Activated CD4-positive, alpha-beta T cell treated with anti-CD3 and anti-CD28 coated beads, Interleukin-2, amount 10 ng/mL, durations not matched to agents 24 days and 14 days (primary cell): ENCODE data around the gene TTLL11. TPM values are rescaled to one million over a fixed set of nuclear protein-coding genes. Genes with fewer than 3 reads are reported as not detected.

ENCODE experiments used
- DNase-seq: peaks from one replicate; pipeline ENCODE4 v3.0.0; 2022
- H3K27ac Mint-ChIP-seq: one replicate; pipeline ENCODE4 v1.8.0; 2022; ENCODE audit warnings: mild to moderate bottlenecking, mixed read lengths
- H3K27me3 Mint-ChIP-seq: one replicate; pipeline ENCODE4 v1.8.0; 2022; ENCODE audit warnings: mixed read lengths
- H3K36me3 Mint-ChIP-seq: one replicate; pipeline ENCODE4 v1.8.0; 2022; ENCODE audit warnings: low read depth, mild to moderate bottlenecking, mixed read lengths
- H3K4me1 Mint-ChIP-seq: one replicate; pipeline ENCODE4 v1.8.0; 2021; ENCODE audit warnings: mixed read lengths
- H3K4me3 Mint-ChIP-seq: one replicate; pipeline ENCODE4 v1.8.0; 2022; ENCODE audit warnings: mild to moderate bottlenecking, moderate library complexity, mixed read lengths
- H3K9me3 Mint-ChIP-seq: one replicate; pipeline ENCODE4 v1.8.0; 2021; ENCODE audit warnings: mixed read lengths
- intact Hi-C: fragments of 100-400 bp; cut with micrococcal nuclease; formaldehyde crosslinking; loops from one replicate; pipeline ENCODE4 v1.15.1; 2023
- total RNA-seq: library from RNA; stranded (reverse); gene quantifications from 2 replicates; pipeline ENCODE4 v1.2.3, GENCODE V29; 2022

The TTLL11 gene
- total RNA-seq, 1 donor from 2014 or later: 2.4 TPM

GRCh38 chr9:122128969-122129343 is 35.8 kb upstream of the TTLL11 start:
- no peak overlapping the region for H3K4me3 Mint-ChIP-seq
- no peak overlapping the region for H3K27ac Mint-ChIP-seq
- peaks cover 13% of the 10 kb centered on the region for H3K4me1 Mint-ChIP-seq
- no peaks in the 10 kb centered on the region for H3K36me3 Mint-ChIP-seq
- H3K27me3 Mint-ChIP-seq: peaks cover 53% of the 10 kb centered on the region
- no peak for DNase-seq
- intact Hi-C loops: loop anchor here (10.0 kb wide), 1 partner anchor 326 kb away; no protein-coding TSS in a partner anchor
- H3K9me3 Mint-ChIP-seq: no peaks in the 10 kb centered on the region

GRCh38 chr9:122128007-122128968 is 35.2 kb upstream of the TTLL11 start:
- H3K9me3 Mint-ChIP-seq: no peaks in the 10 kb centered on the region
- H3K36me3 Mint-ChIP-seq: no peaks in the 10 kb centered on the region
- DNase-seq: no peak
- intact Hi-C loops: loop anchor here (10.0 kb wide), 1 partner anchor 327 kb away; no protein-coding TSS in a partner anchor
- no peak overlapping the region for H3K4me3 Mint-ChIP-seq
- no peak overlapping the region for H3K27ac Mint-ChIP-seq
- peaks cover 13% of the 10 kb centered on the region for H3K4me1 Mint-ChIP-seq
- peaks cover 53% of the 10 kb centered on the region for H3K27me3 Mint-ChIP-seq

GRCh38 chr9:122127396-122127798 is 34.3 kb upstream of the TTLL11 start:
- peaks cover 16% of the 10 kb centered on the region for H3K4me1 Mint-ChIP-seq
- no peak overlapping the region for H3K4me3 Mint-ChIP-seq
- H3K27me3 Mint-ChIP-seq: peaks cover 53% of the 10 kb centered on the region
- intact Hi-C loops: loop anchor here (2.0 to 10.0 kb wide), 2 partner anchors 31 to 327 kb away; partner anchors contain the start of genes MORN5 and NDUFA8
- DNase-seq: no peak
- H3K36me3 Mint-ChIP-seq: no peaks in the 10 kb centered on the region
- no peak overlapping the region for H3K27ac Mint-ChIP-seq
- no peaks in the 10 kb centered on the region for H3K9me3 Mint-ChIP-seq

- intact Hi-C loops: loop anchor here (2.0 to 10.0 kb wide), 2 partner anchors 32 to 328 kb away; partner anchors contain the start of genes MORN5 and NDUFA8
- Mint-ChIP-seq H3K36me3 (no peaks in the 10 kb centered on the region), H3K27me3 (peaks cover 47% of the 10 kb centered on the region), H3K27ac (no peak overlapping the region), H3K9me3 (no peaks in the 10 kb centered on the region), H3K4me1 (peaks cover 16% of the 10 kb centered on the region), H3K4me3 (peak overlapping the region; percentile 48)
- DNase-seq: no peak
These were observed 33.5 kb upstream of the TTLL11 start for GRCh38 chr9:122126331-122127261.

- intact Hi-C loops: loop anchor here (1.0 to 10.0 kb wide), 4 partner anchors 33 to 685 kb away; partner anchors contain the start of genes MORN5 and NDUFA8
- no peaks in the 10 kb centered on the region for H3K9me3 Mint-ChIP-seq
- no peak overlapping the region for H3K27ac Mint-ChIP-seq
- peaks cover 16% of the 10 kb centered on the region for H3K4me1 Mint-ChIP-seq
- no peaks in the 10 kb centered on the region for H3K36me3 Mint-ChIP-seq
- peaks cover 42% of the 10 kb centered on the region for H3K27me3 Mint-ChIP-seq
- DNase-seq: no peak
- H3K4me3 Mint-ChIP-seq: peak overlapping the region; percentile 48
These were observed 32.6 kb upstream of the TTLL11 start for GRCh38 chr9:122125509-122126330.

GRCh38 chr9:122125158-122125508 is 32.0 kb upstream of the TTLL11 start:
- Mint-ChIP-seq H3K9me3 (no peaks in the 10 kb centered on the region), H3K27ac (no peak overlapping the region), H3K4me3 (no peak overlapping the region), H3K36me3 (no peaks in the 10 kb centered on the region), H3K27me3 (peaks cover 40% of the 10 kb centered on the region), H3K4me1 (peaks cover 16% of the 10 kb centered on the region)
- intact Hi-C loops: loop anchor here (1.0 to 10.0 kb wide), 3 partner anchors 225 to 685 kb away; no protein-coding TSS in a partner anchor
- peak; percentile 93 for DNase-seq

- Mint-ChIP-seq H3K27me3 (peaks cover 40% of the 10 kb centered on the region), H3K36me3 (no peaks in the 10 kb centered on the region), H3K4me3 (no peak overlapping the region), H3K9me3 (no peaks in the 10 kb centered on the region), H3K27ac (no peak overlapping the region), H3K4me1 (peaks cover 16% of the 10 kb centered on the region)
- no peak for DNase-seq
- intact Hi-C loops: loop anchor here (10.0 kb wide), 1 partner anchor 330 kb away; no protein-coding TSS in a partner anchor
These were observed 31.4 kb upstream of the TTLL11 start for GRCh38 chr9:122124528-122124927.

- Mint-ChIP-seq H3K9me3 (no peaks in the 10 kb centered on the region), H3K36me3 (no peaks in the 10 kb centered on the region), H3K4me3 (no peak overlapping the region), H3K4me1 (peaks cover 16% of the 10 kb centered on the region), H3K27ac (no peak overlapping the region), H3K27me3 (peaks cover 37% of the 10 kb centered on the region)
- no peak for DNase-seq
- intact Hi-C loops: loop anchor here (10.0 kb wide), 1 partner anchor 331 kb away; no protein-coding TSS in a partner anchor
These were observed 30.9 kb upstream of the TTLL11 start for GRCh38 chr9:122124048-122124447.

GRCh38 chr9:122122903-122123632 is 30.0 kb upstream of the TTLL11 start:
- peak; percentile 93 for DNase-seq
- Mint-ChIP-seq H3K9me3 (no peaks in the 10 kb centered on the region), H3K27ac (peak overlapping the region; percentile 17), H3K36me3 (no peaks in the 10 kb centered on the region), H3K4me1 (peaks cover 16% of the 10 kb centered on the region), H3K4me3 (no peak overlapping the region), H3K27me3 (peaks cover 33% of the 10 kb centered on the region)
- intact Hi-C loops: loop anchor here (1.0 to 10.0 kb wide), 2 partner anchors 24 to 332 kb away; no protein-coding TSS in a partner anchor

- Mint-ChIP-seq H3K36me3 (no peaks in the 10 kb centered on the region), H3K4me1 (peaks cover 16% of the 10 kb centered on the region), H3K4me3 (no peak overlapping the region), H3K27ac (peak overlapping the region; percentile 17), H3K27me3 (peaks cover 27% of the 10 kb centered on the region), H3K9me3 (no peaks in the 10 kb centered on the region)
- DNase-seq: no peak
- intact Hi-C loops: loop anchor here (10.0 kb wide), 1 partner anchor 332 kb away; no protein-coding TSS in a partner anchor
These were observed 29.4 kb upstream of the TTLL11 start for GRCh38 chr9:122122468-122122867.

GRCh38 chr9:122121931-122122330 is 28.8 kb upstream of the TTLL11 start:
- H3K9me3 Mint-ChIP-seq: no peaks in the 10 kb centered on the region
- peaks cover 22% of the 10 kb centered on the region for H3K27me3 Mint-ChIP-seq
- no peak overlapping the region for H3K27ac Mint-ChIP-seq
- H3K36me3 Mint-ChIP-seq: no peaks in the 10 kb centered on the region
- peaks cover 16% of the 10 kb centered on the region for H3K4me1 Mint-ChIP-seq
- H3K4me3 Mint-ChIP-seq: no peak overlapping the region
- intact Hi-C loops: loop anchor here (10.0 kb wide), 1 partner anchor 333 kb away; no protein-coding TSS in a partner anchor
- DNase-seq: no peak

- Mint-ChIP-seq H3K4me1 (peaks cover 12% of the 10 kb centered on the region), H3K27ac (no peak overlapping the region), H3K36me3 (no peaks in the 10 kb centered on the region), H3K9me3 (no peaks in the 10 kb centered on the region), H3K27me3 (peaks cover 19% of the 10 kb centered on the region), H3K4me3 (no peak overlapping the region)
- intact Hi-C loops: loop anchor here (10.0 kb wide), 1 partner anchor 333 kb away; no protein-coding TSS in a partner anchor
- no peak for DNase-seq
These were observed 28.3 kb upstream of the TTLL11 start for GRCh38 chr9:122121391-122121790.
